Choroid plexus epithelial cell (primary cell): ENCODE measurements around the gene CMIP.

Experiments used
- DNase-seq: peaks from one replicate; pipeline ENCODE4 v3.0.0-alpha.2; 2010; ENCODE audit warnings: low read depth
- H3K4me3 ChIP-seq: 2 replicates; pipeline ENCODE4 v1.5.1; 2011; ENCODE audit warnings: low read depth, mild to moderate bottlenecking, control low read depth, low read length, moderate library complexity
- TF ChIP-seq, protein P1 (sequence below): conservative IDR thresholded peaks from 2 replicates; pipeline ENCODE4 v1.5.1; 2011; ENCODE audit warnings: low read depth, mild to moderate bottlenecking, control low read depth, inconsistent platforms, low read length, moderate library complexity

CMIP gene

DNA sequence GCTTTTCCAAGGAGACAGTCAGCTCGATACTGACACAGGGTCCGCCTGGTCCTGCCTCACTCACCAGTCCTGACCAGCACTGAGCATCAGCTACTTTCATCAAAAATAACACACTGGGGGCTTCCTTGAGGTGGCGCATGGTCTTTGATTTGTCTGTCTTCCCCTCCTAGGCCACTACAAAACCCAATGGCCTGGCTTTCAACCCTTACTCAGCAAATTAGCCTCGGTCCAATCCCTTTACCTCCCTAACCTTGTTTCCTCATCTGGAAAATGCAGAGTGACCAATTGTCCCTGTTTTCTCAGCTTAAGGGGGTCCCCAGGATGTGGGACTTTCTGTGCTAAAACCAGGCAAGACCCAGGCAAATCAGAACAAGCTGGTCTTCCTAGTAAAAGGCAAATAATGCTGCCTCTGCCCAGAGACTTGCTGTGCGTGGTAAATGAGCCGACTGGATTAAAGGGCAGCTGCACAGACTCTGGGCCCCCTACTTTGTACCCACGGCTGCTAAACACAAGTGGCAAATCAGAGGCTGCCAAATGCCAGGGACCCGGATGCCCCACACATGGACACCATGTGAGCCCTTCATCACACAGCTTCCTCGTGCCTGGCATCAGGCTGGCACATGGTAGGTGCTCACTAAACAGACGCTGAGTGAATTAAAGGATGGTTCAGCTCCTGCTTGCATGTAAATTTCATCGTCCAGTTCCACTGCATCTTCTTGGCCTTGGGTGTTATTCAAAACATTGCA, 31.2 kb upstream of the CMIP start:
- DNase-seq: no peak
- TF ChIP-seq, protein P1, sequence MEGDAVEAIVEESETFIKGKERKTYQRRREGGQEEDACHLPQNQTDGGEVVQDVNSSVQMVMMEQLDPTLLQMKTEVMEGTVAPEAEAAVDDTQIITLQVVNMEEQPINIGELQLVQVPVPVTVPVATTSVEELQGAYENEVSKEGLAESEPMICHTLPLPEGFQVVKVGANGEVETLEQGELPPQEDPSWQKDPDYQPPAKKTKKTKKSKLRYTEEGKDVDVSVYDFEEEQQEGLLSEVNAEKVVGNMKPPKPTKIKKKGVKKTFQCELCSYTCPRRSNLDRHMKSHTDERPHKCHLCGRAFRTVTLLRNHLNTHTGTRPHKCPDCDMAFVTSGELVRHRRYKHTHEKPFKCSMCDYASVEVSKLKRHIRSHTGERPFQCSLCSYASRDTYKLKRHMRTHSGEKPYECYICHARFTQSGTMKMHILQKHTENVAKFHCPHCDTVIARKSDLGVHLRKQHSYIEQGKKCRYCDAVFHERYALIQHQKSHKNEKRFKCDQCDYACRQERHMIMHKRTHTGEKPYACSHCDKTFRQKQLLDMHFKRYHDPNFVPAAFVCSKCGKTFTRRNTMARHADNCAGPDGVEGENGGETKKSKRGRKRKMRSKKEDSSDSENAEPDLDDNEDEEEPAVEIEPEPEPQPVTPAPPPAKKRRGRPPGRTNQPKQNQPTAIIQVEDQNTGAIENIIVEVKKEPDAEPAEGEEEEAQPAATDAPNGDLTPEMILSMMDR: no peak
- no peak overlapping the region for H3K4me3 ChIP-seq

DNA sequence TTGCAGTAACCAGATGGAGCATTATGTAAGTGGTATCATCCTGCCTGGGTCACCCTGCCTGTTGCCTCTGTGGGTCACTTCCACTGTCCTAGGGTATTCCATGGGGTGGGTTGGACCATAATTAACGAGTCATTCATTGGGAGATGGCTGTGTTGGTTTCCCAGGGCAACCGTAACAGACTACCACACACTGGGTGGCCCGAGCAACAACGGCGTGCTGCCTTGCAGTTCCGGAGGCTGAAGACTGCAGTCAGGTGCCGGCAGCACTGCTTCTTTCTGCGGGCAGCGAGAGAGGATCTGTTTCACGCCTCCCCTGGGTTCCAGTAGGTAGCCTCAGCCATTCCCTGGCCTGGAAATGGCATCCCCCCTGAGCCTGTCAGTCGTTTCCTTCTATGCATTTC, 28.9 kb upstream of the CMIP start:
- TF ChIP-seq, protein P1: no peak
- DNase-seq: no peak
- no peak overlapping the region for H3K4me3 ChIP-seq

DNA sequence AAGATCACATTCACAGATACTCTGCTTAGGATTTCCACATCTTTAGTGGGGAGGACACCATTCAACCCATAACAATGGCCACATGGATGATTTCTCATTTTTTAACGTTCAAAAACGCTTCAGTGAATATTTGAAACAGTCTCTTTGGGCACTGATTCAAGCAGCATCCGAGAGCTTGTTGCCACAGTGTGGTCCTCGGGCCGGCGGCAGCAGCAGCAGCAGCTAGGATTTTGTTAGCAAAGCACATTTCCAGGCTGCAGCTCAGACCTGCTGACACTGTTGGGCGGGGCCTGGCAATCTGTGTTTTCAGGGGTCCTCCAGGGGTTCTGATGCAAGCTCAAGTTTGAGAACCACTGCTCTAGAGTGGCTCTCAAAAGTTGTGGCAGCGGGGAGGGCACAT, 27.9 kb upstream of the CMIP start:
- TF ChIP-seq, protein P1: no peak
- H3K4me3 ChIP-seq: no peak overlapping the region
- DNase-seq: no peak

DNA sequence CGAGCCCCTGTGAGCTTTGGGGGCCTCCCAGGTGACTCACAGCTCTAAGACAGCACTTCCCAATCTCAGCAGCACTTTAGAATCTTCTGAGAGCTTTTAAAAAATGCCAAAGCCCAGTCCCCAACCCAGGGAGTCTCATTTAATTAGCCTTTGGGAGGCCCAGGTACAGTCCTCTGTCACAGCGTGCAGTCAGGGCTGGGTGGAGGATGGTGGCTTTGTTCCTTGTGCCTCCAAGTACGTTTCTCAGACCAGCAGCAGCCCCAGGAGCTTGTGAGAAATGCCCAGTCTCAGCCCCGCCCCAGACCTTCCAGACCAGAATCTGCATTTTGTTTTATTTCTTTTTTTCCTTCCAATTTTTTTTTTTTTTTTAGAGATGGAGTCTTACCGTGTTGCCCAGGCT, 27.4 kb upstream of the CMIP start:
- TF ChIP-seq, protein P1: no peak
- no peak for DNase-seq
- no peak overlapping the region for H3K4me3 ChIP-seq

DNA sequence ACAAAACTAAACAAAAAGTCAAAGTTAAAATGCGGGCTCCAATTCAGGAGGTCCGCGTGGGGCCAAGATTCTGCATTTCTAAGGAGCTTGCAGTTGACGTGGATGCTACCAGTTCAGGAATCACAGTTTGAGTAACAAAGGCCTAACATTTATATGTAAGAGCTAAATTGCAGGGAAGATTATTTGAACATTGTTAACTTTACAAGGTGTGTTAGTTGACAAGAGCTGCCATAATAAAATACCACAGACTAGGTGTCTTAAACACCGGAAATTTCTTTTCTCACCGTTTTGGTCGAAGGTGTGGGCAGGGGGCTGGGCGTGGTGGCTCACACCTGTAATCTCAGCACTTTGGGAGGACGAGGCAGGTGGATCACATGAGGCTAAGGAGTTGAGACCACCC, 24.8 kb upstream of the CMIP start:
- no peak overlapping the region for H3K4me3 ChIP-seq
- DNase-seq: no peak
- TF ChIP-seq, protein P1: no peak

DNA sequence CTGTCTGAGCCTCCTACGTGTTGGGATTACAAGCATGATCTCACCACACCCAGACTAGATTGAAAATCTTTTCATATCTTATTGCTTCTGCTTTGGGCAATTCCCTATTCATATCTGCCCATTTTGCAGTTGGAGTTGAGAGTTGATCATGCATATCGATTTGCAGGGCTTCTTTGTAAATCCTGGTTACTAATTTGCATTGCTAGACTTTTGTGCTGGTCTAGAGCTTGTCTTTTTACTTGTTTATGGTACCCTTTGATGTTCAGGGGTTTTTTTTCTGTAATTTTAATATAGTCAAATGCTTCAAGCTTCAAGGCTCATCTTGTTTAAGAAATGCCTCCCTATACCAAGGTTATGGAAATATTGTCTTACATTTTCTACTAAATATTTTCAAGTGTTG, 23.5 kb upstream of the CMIP start:
- no peak for DNase-seq

More for the DNA sequence above, 23.5 kb upstream of the CMIP start:
- TF ChIP-seq, protein P1: no peak
- H3K4me3 ChIP-seq: no peak overlapping the region
